Measurements from ENCODE around the gene PPFIBP2.

The PPFIBP2 gene

DNA sequence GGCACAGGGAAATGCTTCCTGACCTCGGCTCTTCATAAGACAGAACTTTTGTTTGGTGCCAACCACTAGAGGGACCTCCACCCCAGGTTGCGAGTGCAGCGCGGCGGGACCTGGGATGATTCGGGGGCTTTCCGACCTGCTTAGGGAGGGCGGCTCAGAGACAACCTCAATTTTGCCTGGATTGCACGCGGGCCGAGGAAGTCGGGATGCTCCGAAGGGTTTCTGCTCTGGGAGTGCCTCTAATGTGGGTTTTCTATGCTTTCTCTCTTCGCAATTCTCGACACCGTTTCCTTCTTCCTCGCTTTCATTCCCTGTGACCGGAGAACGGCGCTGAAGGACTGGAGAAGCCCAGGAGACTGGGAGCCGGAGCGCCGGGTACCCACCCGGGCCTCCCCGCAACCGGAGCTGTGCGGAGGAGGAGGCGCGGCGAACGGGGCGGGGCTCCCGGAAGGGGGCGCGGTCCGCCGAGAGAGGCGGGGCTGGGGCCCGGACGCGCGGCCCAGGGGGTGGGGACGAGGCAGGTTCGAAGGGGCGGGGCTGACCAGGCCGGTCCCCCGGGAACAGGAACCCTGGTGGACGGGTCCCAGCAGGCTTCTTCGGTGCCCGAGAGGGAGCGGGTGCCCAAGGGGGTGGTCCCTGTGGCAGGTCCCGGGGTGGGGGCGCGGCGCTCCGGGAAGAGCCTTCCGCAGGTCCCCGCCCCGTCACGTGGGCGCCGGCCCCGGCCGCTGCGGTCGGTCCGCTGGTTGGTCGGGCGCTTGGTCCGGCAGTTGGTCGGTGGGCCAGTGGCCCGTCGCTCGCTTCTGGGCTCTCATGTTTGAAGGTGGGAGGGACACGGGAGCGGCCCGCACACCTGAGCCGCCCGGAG, at the start of gene PPFIBP2:
TSS of gene PPFIBP2 (plus strand) at position 766 of the 865 bp plus-strand sequence. CDS start 35,477 bp downstream, outside the sequence.
- DNase-seq (ENCODE audit: low read depth, low spot score): peak; percentile 85

DNA sequence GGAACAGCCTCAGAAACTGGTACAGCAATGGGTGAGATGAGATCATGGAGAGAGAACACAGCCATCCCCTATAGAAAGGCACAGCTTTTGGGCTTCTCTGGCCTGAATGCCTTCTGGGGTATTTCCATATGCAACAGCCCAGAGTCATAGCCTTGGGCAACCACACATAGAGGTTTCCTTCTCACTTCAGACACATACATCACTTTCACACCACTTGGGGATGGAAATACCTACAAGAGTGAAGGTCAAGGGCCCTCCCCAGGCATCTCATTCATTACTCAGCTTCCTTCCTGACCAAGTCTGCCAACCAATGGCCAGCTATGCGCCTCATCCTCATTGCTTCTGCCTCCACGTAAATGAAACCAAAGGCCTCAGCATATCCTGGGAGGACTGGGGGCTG, 46.1 kb upstream of the PPFIBP2 start:
- DNase-seq (ENCODE audit: low read depth, low spot score): no peak

DNA sequence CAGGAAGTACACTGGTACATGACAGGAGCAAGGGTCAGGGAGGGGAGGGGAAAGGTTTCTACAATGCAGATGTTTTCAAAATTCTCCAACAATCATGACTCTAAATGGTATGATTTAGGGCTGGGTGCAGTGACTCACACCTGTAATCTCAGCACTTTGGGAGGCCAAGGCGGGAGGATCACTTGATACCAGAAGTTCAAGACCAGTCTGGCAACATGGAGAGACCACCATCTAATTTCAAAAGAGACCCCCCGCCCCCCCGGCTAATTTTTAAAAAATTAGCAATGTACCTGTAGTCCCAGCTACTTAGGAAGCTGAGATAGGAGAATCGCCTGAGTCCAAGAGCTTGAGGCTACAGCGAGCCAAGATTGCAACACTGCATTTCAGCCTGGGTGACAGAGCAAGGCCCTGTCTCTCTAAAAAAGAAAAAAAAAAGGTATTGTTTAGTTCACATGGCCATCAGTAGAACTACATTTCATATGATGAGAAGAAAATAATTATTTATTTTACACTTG, 44.4 kb upstream of the PPFIBP2 start:
- DNase-seq (ENCODE audit: low read depth, low spot score): no peak

DNA sequence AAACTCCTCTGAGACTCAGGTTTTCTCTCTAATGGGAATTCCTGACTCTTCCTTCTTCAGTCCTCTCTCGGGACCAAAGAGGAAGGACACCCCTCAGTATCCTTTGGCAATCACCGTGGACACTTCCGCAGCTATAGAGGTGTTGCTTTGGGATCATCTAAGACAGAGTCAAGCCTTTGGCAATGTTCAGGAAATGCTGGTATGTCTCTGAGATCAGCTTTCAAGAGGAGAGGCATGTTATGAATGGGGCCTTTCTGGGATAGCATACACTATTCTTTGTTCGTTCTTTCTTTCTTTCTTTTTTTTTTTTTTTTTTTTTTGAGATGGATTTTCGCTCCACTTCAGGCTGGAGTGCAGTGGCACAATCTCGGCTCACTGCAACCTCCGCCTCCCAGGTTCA, 42.7 kb upstream of the PPFIBP2 start:
- no peak for DNase-seq (ENCODE audit: low read depth, low spot score)

DNA sequence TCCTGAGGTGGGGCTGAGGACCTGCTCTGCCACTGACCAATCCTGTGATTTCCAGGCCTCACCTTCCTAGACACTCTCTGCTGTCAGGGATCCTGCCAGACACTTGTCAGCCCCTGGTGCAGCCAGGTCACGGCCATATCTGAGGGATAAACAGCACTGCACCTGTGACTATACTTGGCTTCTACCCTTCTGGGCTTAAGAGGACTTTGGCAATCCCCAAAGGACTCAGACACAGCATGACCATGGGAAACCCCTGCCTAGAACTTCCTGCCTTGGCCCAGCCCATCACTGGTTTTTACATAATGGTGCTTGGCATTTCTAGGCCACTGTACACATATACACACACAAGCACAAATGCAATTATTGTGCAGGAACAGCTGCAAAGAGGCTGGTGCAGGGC, 40.1 kb upstream of the PPFIBP2 start:
- no peak for DNase-seq (ENCODE audit: low read depth, low spot score)

DNA sequence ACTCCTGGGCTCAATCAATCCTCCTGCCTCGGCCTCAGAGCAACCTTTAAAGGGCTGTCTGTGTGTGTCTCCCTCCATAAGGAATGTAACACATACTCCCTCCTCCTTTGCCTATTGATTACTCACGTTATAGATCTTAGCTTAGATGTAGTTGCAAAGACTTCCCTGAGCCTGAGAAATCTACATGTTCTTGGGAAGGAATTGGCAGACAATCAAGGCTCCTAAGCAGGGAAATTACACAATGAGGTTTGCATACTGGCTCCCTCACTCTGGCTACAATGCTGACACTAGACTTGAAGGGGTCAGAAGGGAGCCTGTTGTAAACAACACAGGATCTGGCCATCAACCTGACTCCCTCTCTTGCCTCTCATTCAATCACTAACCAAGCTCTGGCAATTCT, 33.7 kb upstream of the PPFIBP2 start:
- DNase-seq (ENCODE audit: low read depth, low spot score): no peak

DNA sequence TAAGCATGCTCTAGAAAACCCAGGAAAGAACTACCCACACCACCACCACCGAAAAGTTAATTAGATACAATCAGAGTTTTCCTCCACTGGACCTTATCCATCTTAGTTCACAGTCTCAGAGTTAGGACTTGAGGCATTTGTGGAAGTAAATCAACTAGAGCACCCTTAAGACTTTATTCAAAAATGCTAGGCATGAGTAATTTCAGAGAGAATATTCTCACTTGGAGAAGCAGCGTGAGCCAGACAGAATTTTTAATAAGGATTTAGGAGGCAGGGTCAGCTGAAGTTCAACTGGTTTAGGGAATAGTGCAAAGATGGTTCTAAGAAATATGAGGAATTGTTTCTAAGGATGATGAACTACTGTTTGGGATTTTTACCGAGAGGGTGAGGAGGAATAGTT, 29.7 kb upstream of the PPFIBP2 start:
- DNase-seq (ENCODE audit: low read depth, low spot score): no peak

DNA sequence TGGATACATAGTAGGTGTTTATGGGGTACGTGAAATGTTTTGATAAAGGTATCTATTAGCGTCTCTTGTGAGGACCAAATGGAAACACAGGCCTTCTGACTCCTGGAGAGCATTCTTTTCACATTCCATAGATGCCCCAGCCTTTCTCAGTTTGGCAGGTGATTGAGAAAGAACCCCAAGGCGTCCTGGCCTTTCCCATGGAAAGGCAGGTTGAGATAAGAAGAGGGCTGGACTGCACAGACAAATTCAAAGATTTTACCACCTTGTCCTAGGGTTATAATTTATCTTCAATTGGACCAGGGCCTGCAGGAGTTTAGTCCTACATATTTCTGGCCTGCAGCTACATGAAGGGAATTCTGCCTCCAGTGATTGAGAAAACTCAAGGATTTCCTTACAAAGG, 29.2 kb upstream of the PPFIBP2 start:
- peak; percentile 79 for DNase-seq (ENCODE audit: low read depth, low spot score)

DNA sequence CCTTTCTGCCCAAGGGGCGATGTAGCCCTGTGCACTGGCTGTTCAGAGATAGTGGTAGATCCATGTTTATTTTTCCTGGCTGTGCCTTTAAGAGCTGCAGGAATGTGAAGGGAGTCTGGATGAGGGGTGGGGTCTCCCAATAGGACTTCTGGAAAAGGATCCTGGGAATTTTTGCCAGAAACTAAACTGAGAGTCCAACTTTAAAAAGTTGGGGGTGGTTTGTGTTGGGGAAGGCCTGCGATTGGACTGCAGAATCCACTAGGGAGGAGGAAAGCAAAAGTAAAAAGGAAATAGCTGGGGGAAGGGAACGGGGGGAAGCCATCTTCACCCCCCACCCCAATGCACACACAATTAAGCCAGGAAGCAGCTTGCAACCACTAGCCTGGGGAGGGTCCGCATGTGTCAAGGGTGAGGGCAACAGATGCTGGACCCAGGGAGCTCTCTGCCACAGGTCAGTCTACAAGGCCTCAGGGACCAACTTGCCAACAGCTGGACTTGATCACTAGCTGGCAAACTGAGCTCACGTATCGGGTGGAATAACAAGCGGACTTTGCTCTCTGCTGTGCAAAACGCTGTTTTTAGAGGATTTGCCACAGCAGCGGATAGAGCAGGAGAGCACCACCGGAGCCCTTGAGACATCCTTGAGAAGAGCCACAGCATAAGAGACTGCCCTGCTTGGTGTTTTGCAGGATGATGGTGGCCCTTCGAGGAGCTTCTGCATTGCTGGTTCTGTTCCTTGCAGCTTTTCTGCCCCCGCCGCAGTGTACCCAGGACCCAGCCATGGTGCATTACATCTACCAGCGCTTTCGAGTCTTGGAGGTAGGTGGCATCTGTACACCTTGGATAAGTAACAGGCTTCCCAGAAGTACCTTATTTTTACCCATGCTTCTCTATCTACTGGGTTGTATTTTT, 28.4 kb upstream of the PPFIBP2 start, which contains the start of gene OLFML1:
TSS of gene OLFML1 (plus strand) at position 321 of the 912 bp plus-strand sequence. CDS start at position 691, 370 bp downstream.
- peak; percentile 32 for DNase-seq (ENCODE audit: low read depth, low spot score)

DNA sequence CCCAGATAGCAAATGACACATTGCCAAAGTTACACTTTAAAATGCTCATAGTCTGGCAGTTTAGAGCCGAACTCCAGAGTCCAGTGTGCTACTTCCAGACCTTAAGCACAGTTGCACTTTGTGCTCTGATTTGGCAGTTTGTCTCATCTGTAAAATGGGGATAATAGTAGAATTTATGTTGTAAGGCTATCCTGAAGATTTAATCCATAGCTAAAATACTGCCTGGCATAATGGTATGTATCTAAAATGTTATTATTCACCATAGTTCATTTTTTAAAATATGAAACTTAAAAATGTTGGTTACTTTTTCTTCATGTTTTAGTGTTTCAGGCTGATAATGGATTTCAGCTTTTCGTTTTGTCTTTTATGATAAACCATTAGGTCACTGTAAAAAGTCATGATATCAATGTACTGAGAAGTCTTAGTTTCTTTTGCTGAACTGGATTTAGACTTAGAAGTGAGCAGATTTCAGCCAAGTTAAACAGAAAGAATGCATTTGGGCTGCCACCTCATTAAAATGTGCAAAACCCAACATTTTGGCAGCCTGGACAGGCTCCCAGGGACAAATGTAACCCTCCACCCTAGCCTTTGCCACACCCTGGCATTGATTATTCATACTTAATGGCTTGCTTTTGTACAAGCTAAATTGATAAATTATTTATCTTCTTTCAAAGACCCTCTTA, 27.6 kb upstream of the PPFIBP2 start:
- DNase-seq (ENCODE audit: low read depth, low spot score): no peak

DNA sequence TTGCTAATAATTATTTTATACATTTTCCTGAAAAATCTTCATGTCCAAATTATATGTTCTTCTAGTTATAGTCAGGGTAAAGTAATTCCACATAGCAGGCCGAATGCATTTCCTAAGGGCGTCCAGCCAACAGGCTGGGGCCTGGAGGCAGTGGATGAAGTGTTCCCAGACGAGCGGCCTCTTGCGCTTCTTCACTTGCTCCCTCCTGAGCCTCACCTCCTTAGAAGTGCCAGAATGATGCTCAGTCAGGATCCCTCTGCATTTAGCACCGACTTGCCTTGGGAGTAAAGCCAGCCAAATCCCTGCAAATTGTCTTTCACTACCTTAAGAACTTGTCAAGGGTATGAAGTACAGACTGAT, 27.0 kb upstream of the PPFIBP2 start:
- DNase-seq (ENCODE audit: low read depth, low spot score): peak; percentile 4

DNA sequence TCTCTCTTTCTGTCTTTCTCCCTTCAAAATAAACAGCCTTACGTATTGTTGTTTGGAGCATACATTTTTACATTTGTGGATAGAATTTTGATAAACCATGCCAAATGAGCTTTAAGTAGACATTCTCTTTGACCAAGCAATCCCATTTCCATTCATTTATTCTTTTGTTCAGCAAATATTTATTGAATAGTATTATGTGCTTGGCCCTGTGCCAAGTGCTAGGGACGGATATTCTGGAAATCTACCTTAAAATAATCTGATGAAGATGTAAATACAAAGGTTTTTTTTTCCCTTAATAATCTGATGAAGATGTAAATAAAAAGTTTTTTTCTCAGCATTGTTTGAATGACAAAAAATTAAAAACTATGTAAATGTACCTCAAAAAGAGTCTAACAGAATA, 26.4 kb upstream of the PPFIBP2 start:
- DNase-seq (ENCODE audit: low read depth, low spot score): no peak

DNA sequence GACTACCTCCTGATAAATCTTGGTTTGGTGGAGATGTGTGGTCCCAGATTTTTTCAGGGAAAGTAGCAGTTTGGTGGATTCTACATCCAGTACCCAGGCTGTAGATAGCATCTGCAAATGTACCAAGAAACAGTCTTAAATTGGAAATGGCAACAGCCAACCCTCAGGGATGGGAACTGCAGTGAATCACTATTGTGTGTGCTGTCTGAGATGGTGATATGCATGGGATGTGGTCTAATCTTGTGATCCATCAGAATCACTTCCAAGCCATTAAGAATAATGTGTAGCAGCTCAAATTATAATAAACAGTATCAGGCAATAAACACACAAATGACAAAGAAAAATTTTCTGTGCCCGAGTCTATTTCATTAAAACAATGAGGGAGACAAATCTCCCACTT, 25.1 kb upstream of the PPFIBP2 start:
- no peak for DNase-seq (ENCODE audit: low read depth, low spot score)

DNA sequence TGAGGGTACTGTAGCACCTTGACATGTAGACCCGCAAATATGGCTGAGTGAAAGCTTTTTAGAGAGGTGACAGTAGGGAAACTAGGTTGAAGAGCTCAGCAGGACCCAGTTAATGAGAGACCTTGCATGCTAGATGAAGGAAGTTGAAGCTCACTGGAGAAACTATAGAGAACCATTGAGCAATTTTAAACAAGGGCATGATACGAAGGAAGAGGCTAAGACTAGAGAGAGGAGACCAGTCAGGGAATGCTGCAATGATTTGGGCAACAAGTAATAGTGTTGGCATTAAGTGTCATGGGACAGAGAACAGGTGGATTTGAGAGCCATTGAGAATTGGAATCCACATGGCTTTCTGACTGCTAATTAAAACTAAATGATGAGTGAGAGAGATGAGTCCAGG, 24.4 kb upstream of the PPFIBP2 start:
- DNase-seq (ENCODE audit: low read depth, low spot score): no peak

DNA sequence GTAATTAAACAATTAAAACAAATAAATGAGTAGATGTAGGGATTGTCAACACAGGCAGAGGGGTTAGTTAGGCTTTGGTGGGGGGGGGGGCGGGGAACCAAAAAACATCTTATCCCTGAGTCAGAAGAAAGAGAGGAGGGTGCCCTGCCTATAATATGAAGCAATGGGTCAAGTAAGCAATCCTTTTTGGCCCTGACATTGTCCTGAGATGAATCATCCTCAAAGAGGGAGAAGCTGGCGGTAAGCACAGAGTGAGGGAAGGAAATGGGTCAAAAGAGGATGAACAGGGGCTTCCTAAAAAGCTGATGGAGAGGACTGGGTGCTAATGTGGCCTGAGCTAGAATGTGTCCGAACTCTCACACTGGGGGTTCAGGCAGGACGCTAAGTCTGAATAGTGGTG, 23.7 kb upstream of the PPFIBP2 start:
- no peak for DNase-seq (ENCODE audit: low read depth, low spot score)

DNA sequence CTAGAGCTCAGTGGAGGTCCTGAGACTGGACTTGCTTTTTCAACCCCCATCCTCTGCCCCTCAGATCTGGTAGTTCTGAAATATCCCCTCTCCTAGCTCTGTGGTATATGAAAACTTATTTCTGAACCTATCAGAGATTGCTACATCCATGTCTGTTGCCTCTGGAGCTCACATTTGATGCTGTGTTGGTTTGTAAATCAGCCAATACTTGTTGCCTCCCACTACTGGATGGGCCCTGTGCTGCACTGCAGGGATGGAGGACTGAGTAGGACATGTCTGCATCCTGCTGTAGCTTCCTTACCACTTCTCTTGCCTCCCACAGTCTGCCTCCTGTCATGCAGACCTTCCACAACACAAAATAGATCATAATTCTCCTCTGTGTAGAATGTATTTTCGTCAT, 23.3 kb upstream of the PPFIBP2 start:
- no peak for DNase-seq (ENCODE audit: low read depth, low spot score)

DNA sequence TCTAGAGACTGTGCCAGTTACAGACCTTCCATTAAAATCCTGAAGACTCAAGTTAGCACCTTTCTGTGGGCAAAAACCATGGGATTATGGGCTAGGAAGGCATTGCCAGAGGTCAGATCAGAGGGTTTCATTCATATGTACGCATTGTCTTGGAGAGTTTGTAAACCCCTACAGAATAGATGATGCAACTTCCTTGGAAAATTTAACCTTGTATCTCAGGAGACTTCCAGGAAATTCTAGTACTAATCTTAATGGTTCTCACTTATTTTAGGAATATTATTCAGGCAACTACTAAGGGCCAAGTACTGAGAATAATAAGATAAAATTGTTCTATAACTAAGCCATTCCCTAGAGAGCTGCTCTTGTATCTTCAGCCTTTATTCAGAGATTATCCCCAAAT, 21.5 kb upstream of the PPFIBP2 start:
- DNase-seq (ENCODE audit: low read depth, low spot score): no peak

DNA sequence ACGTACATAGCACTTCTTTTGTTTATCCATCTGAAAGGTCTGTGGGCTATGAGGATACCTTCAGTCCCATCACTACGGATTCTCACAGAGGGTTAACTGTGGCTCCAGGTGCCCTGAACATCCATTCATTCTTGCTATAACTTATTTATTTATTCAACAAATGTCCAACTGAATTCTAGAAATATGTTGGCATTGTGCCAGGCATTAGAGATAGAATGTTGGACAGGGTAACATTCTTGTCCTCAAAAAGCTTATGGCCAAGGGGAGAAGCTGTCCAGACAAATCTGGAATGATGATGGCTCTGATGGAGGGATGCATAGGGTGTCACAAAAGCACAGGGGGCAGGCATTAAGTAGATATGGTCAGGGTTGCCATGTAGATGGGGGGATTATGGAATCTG, 20.1 kb upstream of the PPFIBP2 start:
- no peak for DNase-seq (ENCODE audit: low read depth, low spot score)

DNA sequence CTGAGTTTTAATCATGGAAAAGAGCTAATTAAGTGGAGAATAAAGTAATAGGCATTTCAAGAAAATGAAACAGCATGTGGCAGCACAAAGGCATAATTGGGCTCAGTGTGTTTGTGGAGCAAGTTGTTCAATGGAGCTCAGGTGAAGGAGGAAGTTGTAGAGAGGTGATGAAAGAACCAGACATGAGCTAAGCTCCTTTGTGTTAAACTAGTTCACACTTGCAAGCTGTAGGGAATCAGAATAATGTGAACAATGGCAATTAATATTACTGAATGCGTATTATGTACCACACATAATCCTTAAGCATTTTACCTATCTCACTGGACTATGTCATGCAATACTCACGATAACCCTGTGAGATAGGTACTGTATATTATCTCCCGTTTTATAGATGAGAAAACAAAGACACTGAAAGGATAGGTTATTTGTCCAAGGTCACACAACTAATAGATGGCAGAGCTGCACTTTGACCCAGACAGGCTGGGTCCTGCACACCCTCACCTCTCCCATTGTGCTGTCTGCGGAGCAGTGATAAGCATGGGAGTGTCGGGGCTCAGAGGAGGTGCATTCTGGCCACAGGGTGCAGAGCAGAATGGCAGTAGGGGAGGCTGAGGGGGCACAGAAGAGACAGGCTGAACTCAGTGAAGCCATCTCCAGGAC, 19.6 kb upstream of the PPFIBP2 start:
- DNase-seq (ENCODE audit: low read depth, low spot score): no peak

DNA sequence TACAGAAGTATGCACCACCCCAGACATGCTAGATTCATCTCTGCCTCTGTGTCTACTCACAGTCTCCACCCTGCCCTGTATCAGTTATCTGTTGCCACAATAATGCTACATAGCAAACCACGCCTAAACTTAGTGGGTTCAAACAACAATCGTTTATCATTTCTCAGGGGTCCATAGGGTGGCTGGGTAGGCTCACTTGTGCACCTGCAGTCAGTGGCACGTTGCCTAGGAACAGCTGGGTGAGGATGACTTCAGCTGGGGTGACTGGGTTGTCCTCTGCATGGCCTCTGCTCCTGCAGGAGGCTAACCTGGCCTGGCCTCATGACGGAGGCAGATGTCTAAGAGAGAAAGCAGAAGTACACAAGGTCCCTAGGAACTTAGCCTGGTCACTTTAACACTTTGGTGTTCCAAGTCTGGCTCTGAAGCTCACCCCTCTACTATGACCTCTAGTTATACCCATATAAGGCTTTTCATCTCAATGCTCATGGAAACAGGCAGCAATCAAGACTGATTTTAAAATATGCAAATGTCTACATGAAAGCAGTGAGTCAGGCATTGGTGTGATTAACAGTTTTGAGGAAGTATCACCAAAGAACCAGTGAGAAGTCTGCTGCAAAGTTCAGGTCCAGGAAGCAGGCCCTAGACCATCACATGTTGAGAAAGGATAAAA, 17.8 kb upstream of the PPFIBP2 start:
- DNase-seq (ENCODE audit: low read depth, low spot score): no peak

DNA sequence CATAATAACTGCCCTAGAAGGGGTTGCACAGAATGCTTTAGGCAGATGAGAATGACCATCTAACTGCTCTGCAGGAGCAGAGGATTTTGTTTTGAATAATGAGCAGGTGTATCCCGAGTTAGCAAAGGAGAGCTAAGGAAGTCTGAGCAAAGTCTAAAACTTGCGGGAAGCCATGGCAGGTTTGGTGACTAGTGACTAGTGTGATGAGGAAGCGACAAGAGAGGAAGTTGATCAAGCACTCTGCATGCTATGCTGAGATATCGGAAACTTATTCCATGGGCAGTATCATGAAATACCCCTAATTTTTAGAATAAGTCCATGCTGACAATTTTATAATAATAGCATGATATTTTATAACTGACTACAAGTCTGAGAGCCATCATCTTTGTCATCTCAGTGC, 15.6 kb upstream of the PPFIBP2 start:
- DNase-seq (ENCODE audit: low read depth, low spot score): no peak
